Body of pancreas (tissue), 4 donors: ENCODE measurements around the gene HYOU1.

ENCODE experiments used
- POLR2A ChIP-seq, 3 donors: fragments of 450-650 bp; IDR thresholded peaks; one replicate each; pipeline ENCODE4 v1.6.1; 2016; ENCODE audit warnings: antibody characterized with exemption in 3 of 3, mild to moderate bottlenecking in 2 of 3
- TF ChIP-seq, protein P1 (sequence below), 7 experiments: fragments of 450-650 bp in 4 of 7; fragments of 200-600 bp in 3 of 7; sonication (generic) in 3 of 7; IDR thresholded peaks; one replicate each; pipeline ENCODE4 v1.5.1; 2016 to 2019; ENCODE audit warnings: antibody characterized with exemption in 7 of 7

DNA sequence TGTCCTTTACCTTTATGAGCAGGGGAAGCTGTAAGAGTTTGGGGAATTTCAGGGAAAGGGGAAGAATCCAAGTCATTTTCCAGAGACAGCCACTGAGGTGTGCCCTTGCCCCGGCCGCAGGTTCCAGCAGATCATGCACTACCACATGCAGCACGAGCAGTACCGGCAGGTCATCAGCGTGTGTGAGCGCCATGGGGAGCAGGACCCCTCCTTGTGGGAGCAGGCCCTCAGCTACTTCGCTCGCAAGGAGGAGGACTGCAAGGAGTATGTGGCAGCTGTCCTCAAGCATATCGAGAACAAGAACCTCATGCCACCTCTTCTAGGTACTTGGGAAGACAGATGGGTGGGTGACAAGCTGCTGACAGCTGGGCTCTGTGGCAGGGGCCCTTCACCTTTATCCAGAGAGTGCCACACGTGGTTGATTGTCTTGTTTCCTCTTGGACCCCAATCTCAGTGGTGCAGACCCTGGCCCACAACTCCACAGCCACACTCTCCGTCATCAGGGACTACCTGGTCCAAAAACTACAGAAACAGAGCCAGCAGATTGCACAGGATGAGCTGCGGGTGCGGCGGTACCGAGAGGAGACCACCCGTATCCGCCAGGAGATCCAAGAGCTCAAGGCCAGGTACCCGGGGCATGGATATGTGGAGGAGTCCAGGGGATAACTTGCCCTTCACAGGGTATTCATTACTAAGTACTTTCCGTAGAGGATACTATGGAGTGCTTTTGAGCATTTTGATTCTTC lies 21.8 kb upstream of the HYOU1 start:
- TF ChIP-seq, protein P1, sequence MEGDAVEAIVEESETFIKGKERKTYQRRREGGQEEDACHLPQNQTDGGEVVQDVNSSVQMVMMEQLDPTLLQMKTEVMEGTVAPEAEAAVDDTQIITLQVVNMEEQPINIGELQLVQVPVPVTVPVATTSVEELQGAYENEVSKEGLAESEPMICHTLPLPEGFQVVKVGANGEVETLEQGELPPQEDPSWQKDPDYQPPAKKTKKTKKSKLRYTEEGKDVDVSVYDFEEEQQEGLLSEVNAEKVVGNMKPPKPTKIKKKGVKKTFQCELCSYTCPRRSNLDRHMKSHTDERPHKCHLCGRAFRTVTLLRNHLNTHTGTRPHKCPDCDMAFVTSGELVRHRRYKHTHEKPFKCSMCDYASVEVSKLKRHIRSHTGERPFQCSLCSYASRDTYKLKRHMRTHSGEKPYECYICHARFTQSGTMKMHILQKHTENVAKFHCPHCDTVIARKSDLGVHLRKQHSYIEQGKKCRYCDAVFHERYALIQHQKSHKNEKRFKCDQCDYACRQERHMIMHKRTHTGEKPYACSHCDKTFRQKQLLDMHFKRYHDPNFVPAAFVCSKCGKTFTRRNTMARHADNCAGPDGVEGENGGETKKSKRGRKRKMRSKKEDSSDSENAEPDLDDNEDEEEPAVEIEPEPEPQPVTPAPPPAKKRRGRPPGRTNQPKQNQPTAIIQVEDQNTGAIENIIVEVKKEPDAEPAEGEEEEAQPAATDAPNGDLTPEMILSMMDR (IDR thresholded peaks at IDR 0.05), result no peak
- no peak for TF ChIP-seq POLR2A (IDR thresholded peaks at IDR 0.05)
